K562 (cell line): ENCODE data around the gene PCNX2. TPM values are rescaled to one million over a fixed set of nuclear protein-coding genes. Genes with fewer than 3 reads are reported as not detected.

Experiments
- ATAC-seq: fragments of 200-7000 bp; cut with Tn5 transposase; 3 replicates; pipeline ENCODE4 v1.9.1; 2020; ENCODE audit warnings: moderate library complexity
- BruUV-seq: library from RNA; stranded (reverse); fragments of 400-500 nt; replicated peaks from 2 replicates; lab custom pipeline; 2021; lab: Mats Ljungman, UMichigan
- CTCF ChIA-PET: fragments of 300-600 bp; formaldehyde crosslinking; extraction: SDS; loops from one replicate; lab custom pipeline; 2021; ENCODE audit warnings: low intra/inter-chr PET ratio; lab: Yijun Ruan, JAX
- POLR2A ChIA-PET: fragments of 300-600, 350-650 bp; sonication (Branson Sonifier 250); formaldehyde crosslinking; extraction: SDS; loops from one replicate; lab custom pipeline; 2021; ENCODE audit warnings: antibody characterized with exemption, inconsistent platforms; lab: Yijun Ruan, JAX
- DNase-seq, 4 experiments: peaks; one replicate each; pipeline versions ENCODE4 v3.0.0 to v3.0.0-alpha.2; 2011 to 2018; ENCODE audit warnings: low spot score in 3 of 4, mixed read lengths in 3 of 4; ENCODE audit errors: extremely low read depth in 1 of 4
- FAIRE-seq: peaks from 2 replicates; lab custom pipeline; 2011; peaks lifted over from hg19 to GRCh38; lab: Jason Lieb, UNC
- H2AFZ ChIP-seq: 2 replicates; pipeline ENCODE4 v1.6.0; 2011; ENCODE audit warnings: low read depth, low read length, control low read depth, inconsistent platforms
- H3K27ac ChIP-seq: fragments of 200-600 bp; 3 replicates; pipeline ENCODE4 v1.8.0; 2011; ENCODE audit warnings: low read depth, mild to moderate bottlenecking, control low read depth, inconsistent platforms, low read length, moderate library complexity, mixed read lengths; ENCODE audit errors: extremely low read depth
- H3K27me3 ChIP-seq, 2 experiments: fragments of 300-600 bp in 1 of 2; 2 replicates in 1 of 2; 3 replicates in 1 of 2; pipeline versions ENCODE4 v1.6.0 to v1.8.0; 2011; ENCODE audit warnings: inconsistent platforms in 2 of 2, low read length in 2 of 2, mild to moderate bottlenecking in 1 of 2, mixed read lengths in 1 of 2, moderate library complexity in 1 of 2; ENCODE audit not compliant: control insufficient read depth in 2 of 2, insufficient read depth in 2 of 2
- H3K36me3 ChIP-seq: fragments of 300-600 bp; 3 replicates; pipeline ENCODE4 v1.8.0; 2011; ENCODE audit warnings: mild to moderate bottlenecking, low read length, inconsistent platforms; ENCODE audit not compliant: control insufficient read depth, insufficient read depth
- H3K4me1 ChIP-seq, 2 experiments: fragments of 200-600 bp in 1 of 2; replicated peaks in 1 of 2; 2 replicates in 1 of 2; 3 replicates in 1 of 2; pipeline versions ENCODE4 v1.5.1 to v1.8.0; 2011; ENCODE audit warnings: inconsistent platforms in 2 of 2, low read length in 2 of 2, mild to moderate bottlenecking in 1 of 2, mixed read lengths in 1 of 2, moderate library complexity in 1 of 2; ENCODE audit not compliant: control insufficient read depth in 2 of 2, insufficient read depth in 2 of 2
- H3K4me2 ChIP-seq: 2 replicates; pipeline ENCODE4 v1.6.1; 2011; ENCODE audit warnings: low read length, control low read depth, inconsistent platforms, mixed read lengths; ENCODE audit not compliant: insufficient read depth
- H3K4me3 ChIP-seq: fragments of 200-600 bp; sonication (generic), shearing (Covaris generic); 2 replicates; pipeline ENCODE4 v1.5.1; 2016; ENCODE audit warnings: control low read depth, inconsistent platforms
- H3K79me2 ChIP-seq: fragments of 200-600 bp; 3 replicates; pipeline ENCODE4 v1.8.0; 2011; ENCODE audit warnings: low read length, inconsistent platforms; ENCODE audit not compliant: control insufficient read depth, insufficient read depth
- H3K9ac ChIP-seq, 2 experiments: 2 replicates each; pipeline versions ENCODE4 v1.6.0 to v1.6.1; 2011; ENCODE audit warnings: low read depth in 2 of 2, low read length in 2 of 2, control low read depth in 1 of 2, inconsistent platforms in 1 of 2, mild to moderate bottlenecking in 1 of 2, mixed read lengths in 1 of 2; ENCODE audit not compliant: insufficient read depth in 1 of 2
- H3K9me1 ChIP-seq: one replicate; pipeline ENCODE4 v1.6.0; 2011; ENCODE audit warnings: inconsistent platforms, mild to moderate bottlenecking, low read length, moderate library complexity; ENCODE audit not compliant: control insufficient read depth, insufficient read depth
- H3K9me3 ChIP-seq: replicated peaks from 2 replicates; pipeline ENCODE4 v1.5.1; 2011; ENCODE audit warnings: low read depth, low read length, inconsistent platforms; ENCODE audit not compliant: control insufficient read depth, insufficient read depth
- H4K20me1 ChIP-seq: replicated peaks from 2 replicates; pipeline ENCODE4 v1.6.1; 2011; ENCODE audit warnings: low read length, inconsistent platforms, mixed read lengths; ENCODE audit not compliant: control insufficient read depth, insufficient read depth
- COPS2 ChIP-seq: fragments of 450-650 bp; conservative IDR thresholded peaks from 2 replicates; pipeline ENCODE4 v1.6.1; 2016; ENCODE audit warnings: mild to moderate bottlenecking, moderate library complexity
- GTF2F1 ChIP-seq: IDR thresholded peaks from 2 replicates; pipeline ENCODE4 v1.6.1; 2011; ENCODE audit warnings: low read depth, low read length, improper control_type of control experiment
- HNRNPL ChIP-seq: fragments of 200-400 bp; formaldehyde crosslinking; IDR thresholded peaks from 2 replicates; pipeline ENCODE4 v1.6.1; 2017; ENCODE audit warnings: low read depth, mild to moderate bottlenecking, low read length
- HNRNPLL ChIP-seq: fragments of 200-400 bp; formaldehyde crosslinking; IDR thresholded peaks from 2 replicates; pipeline ENCODE4 v1.6.1; 2017; ENCODE audit warnings: low read length, low read depth, mild to moderate bottlenecking; ENCODE audit not compliant: poor library complexity, severe bottlenecking
- MAFF ChIP-seq: IDR thresholded peaks from 2 replicates; pipeline ENCODE4 v1.6.1; 2012; ENCODE audit warnings: low read length, improper control_type of control experiment
- MAZ ChIP-seq, 2 experiments: fragments of 450-650 bp in 1 of 2; sonication (generic) in 1 of 2; formaldehyde crosslinking; IDR thresholded peaks in 1 of 2; conservative IDR thresholded peaks in 1 of 2; 2 replicates each; pipeline versions ENCODE4 v1.4.0 to v1.5.0; 2020; ENCODE audit warnings: mild to moderate bottlenecking in 1 of 2, missing genetic modification reagents in 1 of 2
- MCM7 ChIP-seq, 2 experiments: fragments of 450-650 bp; IDR thresholded peaks; 2 replicates each; pipeline ENCODE4 v1.6.1; 2016 to 2018
- POLR2AphosphoS2 ChIP-seq: IDR thresholded peaks from 2 replicates; pipeline ENCODE4 v1.6.1; 2012; ENCODE audit warnings: low read length, improper control_type of control experiment
- POLR2B ChIP-seq: fragments of 450-650 bp; IDR thresholded peaks from 2 replicates; pipeline ENCODE4 v1.6.1; 2018; ENCODE audit warnings: low read depth; ENCODE audit not compliant: partially characterized antibody
- RAD51 ChIP-seq: fragments of 450-650 bp; IDR thresholded peaks from 2 replicates; pipeline ENCODE4 v1.7.1; 2016; ENCODE audit warnings: low read depth, mild to moderate bottlenecking, borderline replicate concordance
- RBM14 ChIP-seq: fragments of 200-400 bp; formaldehyde crosslinking; IDR thresholded peaks from 2 replicates; pipeline ENCODE4 v1.6.1; 2018; ENCODE audit warnings: low read depth, mild to moderate bottlenecking, low read length, moderate library complexity, borderline replicate concordance; ENCODE audit not compliant: insufficient read depth
- ZNF121 ChIP-seq: sonication (generic); formaldehyde crosslinking; conservative IDR thresholded peaks from 2 replicates; pipeline ENCODE4 v1.8.0; 2022; ENCODE audit warnings: missing genetic modification reagents
- ZNF143 ChIP-seq: sonication (generic); formaldehyde crosslinking; IDR thresholded peaks from 2 replicates; pipeline ENCODE4 v1.9.0; 2022; ENCODE audit warnings: mild to moderate bottlenecking, missing genetic modification reagents
- ZNF23 ChIP-seq: fragments of 250-450 bp; sonication (Bioruptor Pico); IDR thresholded peaks from 2 replicates; pipeline ENCODE4 v1.4.0; 2020; ENCODE audit warnings: mild to moderate bottlenecking
- ZNF551 ChIP-seq: fragments of 250-450 bp; sonication (Bioruptor Pico); IDR thresholded peaks from 2 replicates; pipeline ENCODE4 v1.5.0; 2021; ENCODE audit warnings: mild to moderate bottlenecking, moderate library complexity
- ZNF76 ChIP-seq: fragments of 250-450 bp; sonication (Bioruptor Pico); IDR thresholded peaks from 2 replicates; pipeline ENCODE4 v1.4.0; 2020; ENCODE audit warnings: mild to moderate bottlenecking, moderate library complexity, borderline replicate concordance
- ZNF778 ChIP-seq: fragments of 450-650 bp; formaldehyde crosslinking; IDR thresholded peaks from 2 replicates; pipeline ENCODE4 v1.4.0; 2020; ENCODE audit warnings: mild to moderate bottlenecking, moderate library complexity
- ZNF785 ChIP-seq: fragments of 250-450 bp; sonication (Bioruptor Pico); IDR thresholded peaks from 2 replicates; pipeline ENCODE4 v1.4.0; 2020; ENCODE audit warnings: mild to moderate bottlenecking
- ZNF830 ChIP-seq: fragments of 250-450 bp; sonication (Bioruptor Pico); IDR thresholded peaks from 2 replicates; pipeline ENCODE4 v1.5.0; 2021; ENCODE audit warnings: mild to moderate bottlenecking
- WGBS: fragments of 100-300 bp; shearing (Covaris generic); methylation state at CpG from one replicate; pipeline ENCODE4 v1.1.6; 2016; ENCODE audit warnings: low coverage, mixed read lengths; ENCODE audit not compliant: insufficient coverage; ENCODE audit errors: missing lambda C conversion rate; 5-methylcytosine and 5-hydroxymethylcytosine counted together
- in situ Hi-C: fragments of 300-500 bp; cut with MboI; formaldehyde crosslinking; loops from 4 replicates; pipeline ENCODE4 v1.15.0; 2018; ENCODE audit warnings: inconsistent platforms, mixed read lengths
- intact Hi-C: fragments of 100-400 bp; cut with micrococcal nuclease; formaldehyde crosslinking; loops from 2 replicates; pipeline ENCODE4 v1.14.2; 2022
- polyA plus RNA-seq, 8 experiments: library from polyadenylated mRNA; depleted of rRNA in 4 of 8; stranded (reverse) in 5 of 8; unstranded in 3 of 8; fragments of >200 nt; fragmentation: Nextera tagmentation in 2 of 8; fragmentation: Illumina TruSeq in 1 of 8; extraction: Ambion mirVana in 2 of 8; extraction: Trizol in 1 of 8; gene quantifications; 2 replicates each; pipeline versions ENCODE4 v1.2.1 to v1.2.3, GENCODE V29; 2011 to 2014; ENCODE audit warnings: inconsistent platforms in 1 of 8, missing spikeins in 1 of 8
- total RNA-seq, 7 experiments: library from RNA; depleted of rRNA in 6 of 7; stranded (reverse); fragments of >200 nt in 6 of 7; fragmentation: Illumina TruSeq in 2 of 7; extraction: Trizol in 2 of 7; gene quantifications; 2 replicates each; pipeline versions ENCODE4 v1.2.1 to v1.2.3, GENCODE V29; 2011 to 2021; ENCODE audit warnings: low replicate concordance in 1 of 7

The PCNX2 gene
- total and polyA plus RNA-seq, 9 of the 15 experiments (the other 6 are each of a cell fraction or from before 2014, with no cell fraction given) = 0.07 to 0.33 TPM; not detected in 7

- no peaks in the 10 kb centered on the region for H3K9me3 ChIP-seq
- H3K9ac ChIP-seq = no peak overlapping the region
- H3K4me1 ChIP-seq = no peaks in the 10 kb centered on the region
- H3K27me3 ChIP-seq = no peaks in the 10 kb centered on the region
- CTCF ChIA-PET = no interaction called here
- ATAC-seq = no peak
- H4K20me1 ChIP-seq = no peaks in the 10 kb centered on the region
- TF ChIP-seq RBM14 (no peak), MCM7 (IDR thresholded peaks at IDR 0.05) (no peak), ZNF76 (no peak), HNRNPL (no peak), GTF2F1 (no peak), MAFF (no peak), MAZ (CRISPR knock-in tag; conservative IDR thresholded peaks at IDR 0.05 in 1 of 2, IDR thresholded peaks at IDR 0.05 in 1 of 2) (no peak), ZNF778 (CRISPR knock-in tag) (no peak), ZNF785 (CRISPR knock-in tag) (no peak), ZNF143 (CRISPR knock-in tag) (no peak), POLR2B (no peak), ZNF551 (CRISPR knock-in tag) (no peak), ZNF121 (no peak), ZNF830 (no peak), HNRNPLL (no peak), POLR2AphosphoS2 (no peak), RAD51 (no peak), COPS2 (no peak), ZNF23 (CRISPR knock-in tag) (no peak)
- TF ChIP-seq, all 486 proteins: peak for 0
- no peaks in the 10 kb centered on the region for H3K79me2 ChIP-seq
- H3K9me1 ChIP-seq = no peaks in the 10 kb centered on the region
- H3K27ac ChIP-seq = no peak overlapping the region
- no peaks in the 10 kb centered on the region for H3K36me3 ChIP-seq
- POLR2A ChIA-PET = interaction anchor here (1.3 kb wide), 1 partner anchor 13 kb away, joined by 3 read pairs; no protein-coding TSS in a partner anchor
- in situ Hi-C loops = no loop called here
- H2AFZ ChIP-seq = no peak overlapping the region
- no TSS peak for BruUV-seq
- H3K4me3 ChIP-seq = no peak overlapping the region
- FAIRE-seq = no peak
- H3K4me2 ChIP-seq = no peak overlapping the region
- no peak for DNase-seq
- 0% methylated on average over 3 of the region's 3 CpGs for WGBS
- intact Hi-C loops = no loop called here
Measured at GRCh38 chr1:233268389-233269022, 27.0 kb downstream of the PCNX2 start.
